AG09309 (cell line): ENCODE measurements around the gene SMCO2.

ENCODE experiments used
- DNase-seq: peaks from one replicate; pipeline ENCODE4 v3.0.0-alpha.2; 2010; ENCODE audit warnings: low read depth
- H3K4me3 ChIP-seq: 2 replicates; pipeline ENCODE4 v1.5.1; 2011; ENCODE audit warnings: mild to moderate bottlenecking, low read depth, low read length, moderate library complexity; ENCODE audit not compliant: control insufficient read depth
- TF ChIP-seq, protein P1 (sequence below): IDR thresholded peaks from 2 replicates; pipeline ENCODE4 v1.5.1; 2011; ENCODE audit warnings: mild to moderate bottlenecking, low read depth, low read length, inconsistent platforms; ENCODE audit not compliant: insufficient read depth, control insufficient read depth; ENCODE audit errors: missing control alignments

Gene SMCO2

DNA sequence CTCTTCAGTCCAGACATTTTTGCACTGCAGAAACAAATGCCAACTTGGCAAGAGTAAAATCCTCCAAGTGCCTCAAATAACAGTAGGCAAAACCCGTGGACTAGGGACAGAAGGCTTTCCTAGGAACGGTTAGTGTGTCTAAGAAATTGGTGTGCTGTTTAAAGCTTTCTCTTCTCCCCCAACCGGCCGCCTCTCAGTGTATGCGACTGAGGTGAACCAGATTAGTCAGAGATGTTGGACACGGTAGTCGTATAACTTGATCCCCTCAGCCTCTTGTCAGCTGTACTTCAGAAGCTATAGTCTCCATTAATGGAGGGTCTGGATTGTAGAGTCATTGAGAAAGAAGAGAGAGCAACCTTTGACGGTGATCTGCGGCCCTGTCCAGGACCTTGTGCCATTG lies 99.1 kb downstream of the SMCO2 start:
- no peak overlapping the region for H3K4me3 ChIP-seq
- TF ChIP-seq, protein P1, sequence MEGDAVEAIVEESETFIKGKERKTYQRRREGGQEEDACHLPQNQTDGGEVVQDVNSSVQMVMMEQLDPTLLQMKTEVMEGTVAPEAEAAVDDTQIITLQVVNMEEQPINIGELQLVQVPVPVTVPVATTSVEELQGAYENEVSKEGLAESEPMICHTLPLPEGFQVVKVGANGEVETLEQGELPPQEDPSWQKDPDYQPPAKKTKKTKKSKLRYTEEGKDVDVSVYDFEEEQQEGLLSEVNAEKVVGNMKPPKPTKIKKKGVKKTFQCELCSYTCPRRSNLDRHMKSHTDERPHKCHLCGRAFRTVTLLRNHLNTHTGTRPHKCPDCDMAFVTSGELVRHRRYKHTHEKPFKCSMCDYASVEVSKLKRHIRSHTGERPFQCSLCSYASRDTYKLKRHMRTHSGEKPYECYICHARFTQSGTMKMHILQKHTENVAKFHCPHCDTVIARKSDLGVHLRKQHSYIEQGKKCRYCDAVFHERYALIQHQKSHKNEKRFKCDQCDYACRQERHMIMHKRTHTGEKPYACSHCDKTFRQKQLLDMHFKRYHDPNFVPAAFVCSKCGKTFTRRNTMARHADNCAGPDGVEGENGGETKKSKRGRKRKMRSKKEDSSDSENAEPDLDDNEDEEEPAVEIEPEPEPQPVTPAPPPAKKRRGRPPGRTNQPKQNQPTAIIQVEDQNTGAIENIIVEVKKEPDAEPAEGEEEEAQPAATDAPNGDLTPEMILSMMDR = no peak
- no peak for DNase-seq

- H3K4me3 ChIP-seq = no peak overlapping the region
- no peak for DNase-seq
- TF ChIP-seq, protein P1 = no peak
Measured at GRCh38 chr12:27547592-27547991, 101.1 kb downstream of the SMCO2 start.

DNA sequence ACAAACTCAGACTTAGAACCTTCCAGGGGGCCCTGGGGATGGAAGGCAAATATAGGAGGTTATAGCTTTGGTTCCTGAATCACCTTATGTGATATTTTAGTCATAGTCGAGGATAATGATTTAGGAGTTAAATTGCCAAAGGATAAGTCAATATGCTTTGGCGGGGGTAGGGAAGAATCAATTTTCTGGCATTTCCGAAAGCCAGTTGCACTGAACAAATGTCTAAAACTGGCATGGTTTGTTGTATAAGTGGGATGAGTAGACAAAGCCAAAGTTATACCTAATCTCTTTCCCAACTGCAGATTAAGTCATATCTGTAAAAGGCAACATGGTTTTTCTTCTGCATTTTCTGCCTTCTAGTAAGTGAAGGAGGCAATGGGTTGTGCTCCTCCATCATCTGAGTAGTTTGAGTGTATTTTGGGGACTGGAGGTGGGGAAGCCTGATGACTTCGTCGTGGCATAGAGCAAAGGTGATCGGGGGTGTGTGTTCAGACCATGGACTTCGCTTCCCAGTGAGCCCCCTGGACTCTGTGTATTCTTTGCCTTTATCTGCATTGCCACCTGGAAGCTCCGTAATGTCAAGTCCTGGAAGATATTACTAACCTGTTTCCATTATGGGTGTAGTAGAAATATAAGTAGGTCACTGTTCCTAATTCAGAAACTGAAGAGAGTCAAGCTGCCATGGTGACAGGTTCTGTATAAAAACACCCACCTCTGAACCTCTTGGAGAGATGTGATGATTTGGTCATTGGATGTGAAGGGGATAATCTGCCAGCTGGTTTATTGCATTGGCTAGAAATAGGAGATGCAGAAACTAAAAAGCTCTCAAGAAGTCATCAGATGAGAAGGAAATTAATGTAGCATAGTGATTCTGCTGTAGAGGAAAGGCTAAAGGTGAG lies 102.0 kb downstream of the SMCO2 start:
- H3K4me3 ChIP-seq = no peak overlapping the region
- TF ChIP-seq, protein P1 = no peak
- DNase-seq = no peak

DNA sequence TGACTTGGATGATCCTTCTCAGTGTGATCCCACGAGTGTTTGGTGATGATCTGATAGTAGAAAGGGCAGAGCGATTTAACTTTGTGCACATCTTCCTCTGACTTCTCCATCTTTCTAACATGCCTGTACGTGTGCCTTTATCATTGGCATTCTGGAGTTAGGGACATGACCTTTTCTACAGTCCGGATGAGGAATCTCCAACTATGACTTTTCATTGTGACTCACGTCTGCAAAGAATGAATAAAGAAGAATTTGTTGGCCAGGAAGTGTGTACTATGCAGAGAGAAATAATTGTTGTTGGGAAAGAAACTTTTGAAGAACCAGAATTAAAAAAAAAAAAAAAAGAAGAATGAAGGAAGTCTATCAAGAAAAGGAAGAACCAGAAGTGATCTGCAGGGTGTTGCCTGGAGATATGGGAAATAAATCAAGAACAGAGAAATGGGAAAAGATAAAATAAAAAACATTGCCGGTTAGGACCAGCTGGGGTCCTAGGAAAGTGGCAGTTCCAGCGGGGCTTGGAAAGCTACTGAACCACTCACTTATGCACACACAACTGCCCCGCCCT lies 102.8 kb downstream of the SMCO2 start:
- H3K4me3 ChIP-seq = peak overlapping the region; percentile 27
- no peak for DNase-seq
- TF ChIP-seq, protein P1 = no peak

DNA sequence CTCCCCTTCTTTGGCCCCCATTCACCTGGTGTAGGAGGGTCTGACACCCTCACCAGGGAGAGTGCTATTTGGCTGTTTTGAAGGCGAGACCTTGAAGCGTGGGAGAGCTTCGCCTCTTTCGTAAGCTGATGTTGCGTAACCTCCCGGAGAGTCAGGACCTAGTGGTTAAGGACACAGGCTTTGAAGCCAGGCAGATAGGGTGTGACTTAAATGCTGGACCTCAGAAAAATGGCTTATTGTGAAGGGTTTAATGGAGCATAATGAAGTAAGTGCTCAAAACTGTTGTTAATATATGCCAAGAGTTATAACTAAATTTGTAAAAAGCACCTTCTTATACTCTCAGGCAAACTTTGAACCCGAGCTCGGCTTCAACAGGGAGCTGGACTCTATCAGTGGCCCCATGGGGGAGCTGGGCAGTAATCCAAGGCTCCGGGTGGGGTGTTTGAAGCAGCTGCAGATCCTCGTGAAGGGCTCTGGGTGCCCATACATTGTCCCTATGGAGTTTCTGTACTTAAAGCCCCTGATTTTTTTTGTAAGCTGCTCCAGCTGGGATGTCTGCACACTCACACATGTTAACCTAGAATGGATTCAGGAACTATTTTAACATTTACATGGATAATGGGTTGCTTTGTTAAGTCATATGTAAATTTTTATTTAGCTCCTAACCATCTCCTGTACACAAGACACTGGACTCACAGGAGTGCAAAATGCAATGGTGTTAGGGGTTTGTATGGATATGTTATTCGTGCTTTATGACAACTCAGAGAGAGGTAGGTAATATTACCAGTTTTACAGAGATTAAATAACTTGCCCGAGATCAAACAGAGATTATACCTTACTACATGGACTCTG lies 103.5 kb downstream of the SMCO2 start:
- peak overlapping the region; percentile 27 for H3K4me3 ChIP-seq
- TF ChIP-seq, protein P1 = no peak
- peak; percentile 93 for DNase-seq

DNA sequence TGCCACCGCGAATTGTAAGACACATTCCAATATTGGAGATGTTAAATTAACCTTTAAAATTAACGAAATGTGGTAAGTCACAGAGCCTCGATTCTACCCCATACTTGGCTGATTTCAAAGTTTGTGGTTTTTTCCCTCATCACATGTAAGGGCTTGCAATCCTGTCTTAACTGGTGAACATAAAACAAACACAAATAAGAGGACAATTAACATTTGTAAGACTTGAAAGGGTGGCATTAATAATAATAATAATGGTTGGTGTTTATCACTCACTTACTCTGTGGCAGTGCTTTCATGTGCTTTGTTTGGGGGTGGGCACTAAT lies 104.1 kb downstream of the SMCO2 start:
- TF ChIP-seq, protein P1 = no peak
- H3K4me3 ChIP-seq = no peak overlapping the region
- DNase-seq = no peak
